CD4-positive, alpha-beta T cell treated with Interferon gamma for 1 hour (primary cell): Measurements from ENCODE around the gene PLCH2.
"Not testable (repeated sequence)": the region's sequence is repeated elsewhere in the genome, so short reads cannot be mapped to it uniquely, and the experiment has no call there.

Source experiments
- DNase-seq: peaks from one replicate; pipeline ENCODE4 v3.0.0-alpha.2; 2020

PLCH2 gene

GRCh38 chr1:2476061-2476999 is at the start of gene PLCH2:
Gene PLCH2 (plus strand): TSS chr1:2476289. CDS start chr1:2476589, 300 bp downstream.
- no peak for DNase-seq

GRCh38 chr1:2426540-2426939 is 49.5 kb upstream of the PLCH2 start:
- DNase-seq, result no peak

GRCh38 chr1:2427051-2427450 is 49.0 kb upstream of the PLCH2 start:
- no peak for DNase-seq

GRCh38 chr1:2427976-2428375 is 48.1 kb upstream of the PLCH2 start:
- no peak for DNase-seq

GRCh38 chr1:2428490-2428889 is 47.6 kb upstream of the PLCH2 start:
- DNase-seq, result no peak

GRCh38 chr1:2429780-2430591 is 46.1 kb upstream of the PLCH2 start:
- DNase-seq, result no peak

- DNase-seq, result no peak
Measured at GRCh38 chr1:2430592-2430973, 45.5 kb upstream of the PLCH2 start.

GRCh38 chr1:2431103-2431502 is 45.0 kb upstream of the PLCH2 start:
- DNase-seq, result no peak

GRCh38 chr1:2431518-2431917 is 44.6 kb upstream of the PLCH2 start:
- DNase-seq, result no peak

- no peak for DNase-seq
Measured at GRCh38 chr1:2432441-2432844, 43.6 kb upstream of the PLCH2 start.

GRCh38 chr1:2433196-2433595 is 42.9 kb upstream of the PLCH2 start:
- no peak for DNase-seq

- DNase-seq, result no peak
Measured at GRCh38 chr1:2433936-2434655, 42.0 kb upstream of the PLCH2 start.

GRCh38 chr1:2435091-2435490 is 41.0 kb upstream of the PLCH2 start:
- DNase-seq, result no peak

- DNase-seq, result no peak
Measured at GRCh38 chr1:2435746-2436355, 40.2 kb upstream of the PLCH2 start.

- DNase-seq, result no peak
Measured at GRCh38 chr1:2436876-2437275, 39.2 kb upstream of the PLCH2 start.

- DNase-seq, result no peak
Measured at GRCh38 chr1:2437617-2438016, 38.5 kb upstream of the PLCH2 start.

GRCh38 chr1:2438038-2438437 is 38.1 kb upstream of the PLCH2 start:
- DNase-seq, result no peak

- no peak for DNase-seq
Measured at GRCh38 chr1:2438641-2439040, 37.4 kb upstream of the PLCH2 start.

GRCh38 chr1:2439369-2439768 is 36.7 kb upstream of the PLCH2 start:
- no peak for DNase-seq

GRCh38 chr1:2440346-2440745 is 35.7 kb upstream of the PLCH2 start:
- DNase-seq, result not testable (repeated sequence)

GRCh38 chr1:2441746-2442145 is 34.3 kb upstream of the PLCH2 start:
- no peak for DNase-seq

- no peak for DNase-seq
Measured at GRCh38 chr1:2442661-2443060, 33.4 kb upstream of the PLCH2 start.
